NCI-H2029 (cell line): ENCODE results near the gene APBA2.

Source experiments
- DNase-seq: peaks from one replicate; lab custom pipeline; 2025; lab: John Stamatoyannopoulos, UW

APBA2 gene

GRCh38 chr15:28957606-28958498 lies 72.1 kb downstream of the APBA2 start:
- DNase-seq, result no peak

- DNase-seq, result no peak
Measured at GRCh38 chr15:28959326-28959725, 73.6 kb downstream of the APBA2 start.

GRCh38 chr15:28960979-28961378 lies 75.2 kb downstream of the APBA2 start:
- no peak for DNase-seq

- no peak for DNase-seq
Measured at GRCh38 chr15:28961391-28961790, 75.6 kb downstream of the APBA2 start.

- no peak for DNase-seq
Measured at GRCh38 chr15:28962851-28963710, 77.3 kb downstream of the APBA2 start.

GRCh38 chr15:28963711-28964081 lies 77.9 kb downstream of the APBA2 start:
- DNase-seq, result no peak

GRCh38 chr15:28964098-28964497 lies 78.3 kb downstream of the APBA2 start:
- no peak for DNase-seq

- no peak for DNase-seq
Measured at GRCh38 chr15:28967066-28967465, 81.3 kb downstream of the APBA2 start.

GRCh38 chr15:28967990-28968389 lies 82.2 kb downstream of the APBA2 start:
- DNase-seq, result no peak

GRCh38 chr15:28969511-28970085 lies 83.8 kb downstream of the APBA2 start:
- DNase-seq, result peak; percentile 27

- no peak for DNase-seq
Measured at GRCh38 chr15:28974142-28974541, 88.4 kb downstream of the APBA2 start.

- peak; percentile 33 for DNase-seq
Measured at GRCh38 chr15:28975766-28976179, 90.0 kb downstream of the APBA2 start.

- no peak for DNase-seq
Measured at GRCh38 chr15:28977377-28978010, 91.7 kb downstream of the APBA2 start.

GRCh38 chr15:28978011-28978378 lies 92.2 kb downstream of the APBA2 start:
- no peak for DNase-seq

- no peak for DNase-seq
Measured at GRCh38 chr15:28978661-28979060, 92.9 kb downstream of the APBA2 start.

- no peak for DNase-seq
Measured at GRCh38 chr15:28979208-28979841, 93.6 kb downstream of the APBA2 start.

- DNase-seq, result no peak
Measured at GRCh38 chr15:28980709-28981350, 95.1 kb downstream of the APBA2 start.

GRCh38 chr15:28981351-28981720 lies 95.6 kb downstream of the APBA2 start:
- DNase-seq, result no peak

GRCh38 chr15:28981921-28982320 lies 96.1 kb downstream of the APBA2 start:
- DNase-seq, result no peak

- no peak for DNase-seq
Measured at GRCh38 chr15:28982886-28983285, 97.1 kb downstream of the APBA2 start.
